SK-N-MC (cell line): Measurements from ENCODE around the gene ITGA1.

Experiments
- EZH2 ChIP-seq: fragments of 200-600 bp; sonication (generic); IDR thresholded peaks from one replicate; pipeline ENCODE4 v1.6.1; 2017; ENCODE audit warnings: antibody characterized with exemption
- POLR2AphosphoS5 ChIP-seq: IDR thresholded peaks from 2 replicates; pipeline ENCODE4 v1.6.1; 2012; ENCODE audit warnings: mild to moderate bottlenecking, low read depth, low read length, borderline replicate concordance

- no peak for TF ChIP-seq POLR2AphosphoS5
- no peak for TF ChIP-seq EZH2
These were observed 157.3 kb downstream of the ITGA1 start for GRCh38 chr5:52945040-52945439.
